Neural progenitor cell (in vitro differentiated cells): ENCODE results near the gene C17orf78.

Experiments
- CTCF ChIP-seq: fragments of 200-600 bp; sonication (generic); IDR thresholded peaks from 2 replicates; pipeline ENCODE4 v1.5.1; 2017; ENCODE audit warnings: antibody characterized with exemption, mild to moderate bottlenecking
- EZH2 ChIP-seq: fragments of 200-600 bp; sonication (generic); IDR thresholded peaks from 2 replicates; pipeline ENCODE4 v1.6.1; 2017; ENCODE audit warnings: antibody characterized with exemption, mild to moderate bottlenecking, moderate library complexity
- EZH2phosphoT487 ChIP-seq: fragments of 200-600 bp; sonication (generic); IDR thresholded peaks from 2 replicates; pipeline ENCODE4 v1.6.1; 2017; ENCODE audit warnings: antibody characterized with exemption

GRCh38 chr17:37432671-37433070, 56.9 kb downstream of the C17orf78 start:
- TF ChIP-seq CTCF: no peak
- no peak for TF ChIP-seq EZH2phosphoT487
- TF ChIP-seq EZH2: no peak
